GM12864 (cell line): ENCODE data around the gene SEMA5B.

Source experiments
- DNase-seq: peaks from one replicate; pipeline ENCODE4 v3.0.0-alpha.2; 2011; ENCODE audit warnings: low read depth
- H3K4me3 ChIP-seq: 2 replicates; pipeline ENCODE4 v1.5.1; 2011; ENCODE audit warnings: mild to moderate bottlenecking, low read depth, low read length, control low read depth
- CTCF ChIP-seq: IDR thresholded peaks from 2 replicates; pipeline ENCODE4 v1.5.1; 2011; ENCODE audit warnings: low read depth, mild to moderate bottlenecking, moderate library complexity, low read length, control low read depth, inconsistent platforms; ENCODE audit errors: missing control alignments

SEMA5B gene

DNA sequence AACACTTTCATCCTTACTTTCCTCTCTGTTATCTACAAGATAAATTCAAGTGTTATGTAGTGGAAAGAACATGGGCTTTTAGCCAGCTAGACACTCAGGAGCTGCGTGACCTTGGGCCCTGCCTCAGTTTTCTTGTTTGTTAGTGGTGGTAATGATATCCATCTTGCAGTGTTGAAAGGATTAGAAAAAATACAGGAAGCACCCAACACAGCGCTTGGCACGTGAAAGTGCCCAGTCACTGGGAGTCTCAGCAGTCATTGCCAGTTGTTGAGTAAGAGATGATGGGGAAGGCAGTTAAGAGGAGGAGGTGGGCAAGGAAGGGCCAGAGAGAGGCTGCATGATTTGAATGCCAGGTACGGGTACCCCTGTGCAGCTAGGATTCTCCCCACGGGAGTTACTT, 44.6 kb upstream of the SEMA5B start:
- no peak for DNase-seq
- no peak overlapping the region for H3K4me3 ChIP-seq
- no peak for TF ChIP-seq CTCF

- H3K4me3 ChIP-seq: no peak overlapping the region
- DNase-seq: no peak
- no peak for TF ChIP-seq CTCF
Measured at GRCh38 chr3:123071581-123071980, 44.0 kb upstream of the SEMA5B start.

DNA sequence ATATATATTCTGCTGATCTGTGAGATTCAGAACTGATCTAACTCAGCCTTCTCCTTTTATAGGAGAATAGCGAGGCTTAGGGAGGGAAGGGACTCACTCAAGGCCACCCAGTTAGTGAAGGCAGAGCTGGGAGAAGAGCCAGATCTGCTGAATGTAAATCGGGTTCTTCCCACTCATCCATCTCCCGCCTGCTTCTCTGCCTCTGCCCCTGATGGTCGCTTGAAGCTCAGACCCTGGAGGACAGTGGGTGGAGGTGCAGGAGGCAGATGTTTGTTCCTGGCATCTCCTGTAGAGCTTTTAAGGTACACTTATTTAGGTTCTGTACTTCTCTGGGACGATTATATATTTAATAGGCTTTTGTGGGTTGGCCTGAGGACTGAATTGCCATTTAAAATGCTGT, 43.6 kb upstream of the SEMA5B start:
- no peak for DNase-seq
- no peak overlapping the region for H3K4me3 ChIP-seq
- peak; percentile 37 for TF ChIP-seq CTCF

DNA sequence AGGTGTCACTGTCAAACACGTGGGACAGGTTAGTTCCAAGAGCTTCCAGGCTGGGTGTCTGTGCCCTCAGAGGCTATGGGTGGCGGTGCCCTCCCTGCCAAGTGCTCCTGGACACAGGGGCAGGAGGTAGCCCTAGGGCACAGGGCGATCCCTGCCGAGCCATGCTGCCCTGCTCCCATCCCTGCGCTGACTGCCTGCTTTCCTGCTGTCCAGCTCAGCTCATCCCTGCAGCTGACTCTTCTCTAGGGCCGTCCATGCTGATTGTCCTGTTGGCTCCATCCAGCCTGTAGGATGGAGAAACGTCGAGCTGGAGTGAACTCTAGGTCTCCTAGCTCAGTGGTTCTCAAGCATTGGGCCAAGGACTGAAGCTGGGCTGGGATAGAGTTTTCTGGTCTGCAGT, 42.9 kb upstream of the SEMA5B start:
- no peak for DNase-seq
- H3K4me3 ChIP-seq: no peak overlapping the region
- no peak for TF ChIP-seq CTCF

- peak overlapping the region; percentile 96; the same call in 1 of the 2 replicates for H3K4me3 ChIP-seq
- DNase-seq: no peak
- no peak for TF ChIP-seq CTCF
Measured at GRCh38 chr3:123068601-123069381, 41.2 kb upstream of the SEMA5B start.

DNA sequence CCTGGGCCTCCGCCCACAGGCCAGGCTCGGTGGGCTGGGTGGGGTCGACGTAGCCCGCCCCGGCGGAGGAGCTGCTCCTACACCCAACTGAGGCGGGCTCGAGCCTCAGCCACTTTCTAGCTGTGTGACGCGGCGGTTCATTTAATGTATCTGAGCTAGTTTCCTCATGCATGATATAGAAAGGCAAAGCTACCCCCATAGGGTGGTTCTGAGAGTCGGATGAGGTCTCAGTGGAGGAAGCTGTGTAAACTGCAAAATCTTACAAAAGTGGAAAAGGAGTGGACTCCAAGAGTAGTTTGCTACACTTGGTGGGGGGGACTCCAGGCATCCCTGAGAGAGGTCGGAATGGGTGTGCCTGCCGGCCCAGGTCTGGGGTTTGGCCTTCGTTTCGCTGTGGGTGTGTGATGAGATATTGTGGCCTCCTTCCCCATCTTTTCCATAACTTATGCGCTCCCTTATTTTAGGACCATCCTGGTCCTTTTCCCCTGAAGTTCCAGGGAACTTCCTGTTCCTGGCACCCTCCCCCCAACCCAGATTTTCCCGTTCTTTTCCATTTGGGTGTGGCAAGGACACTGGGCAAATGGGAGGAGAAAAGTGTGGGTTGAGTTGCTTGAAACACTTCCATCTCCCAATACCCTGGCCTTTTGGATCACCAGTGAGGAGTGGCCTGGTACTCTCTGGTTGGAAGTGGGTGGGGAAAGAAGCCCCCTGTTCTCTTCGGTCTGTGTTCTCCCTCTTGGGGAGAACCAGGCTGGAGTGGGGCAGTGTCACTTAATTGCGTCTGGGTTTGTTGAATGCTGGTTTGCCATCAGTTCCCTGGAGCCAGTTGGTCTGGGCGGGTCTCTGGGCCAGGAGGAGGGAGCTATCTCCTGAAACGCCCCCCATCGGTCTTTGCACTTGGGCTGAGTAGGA, 40.4 kb upstream of the SEMA5B start:
- peak overlapping the region; percentile 96 for H3K4me3 ChIP-seq
- TF ChIP-seq CTCF: no peak
- DNase-seq: no peak
